RWPE2 (cell line): ENCODE results near the gene ETFB.

Experiments
- ATAC-seq: fragments of 200-7000 bp; cut with Tn5 transposase; 3 replicates; pipeline ENCODE4 v1.9.1; 2021; ENCODE audit warnings: low read depth
- DNase-seq: peaks from one replicate; pipeline ENCODE4 v3.0.0-alpha.2; 2020; ENCODE audit warnings: low spot score
- H3K27ac ChIP-seq: fragments of 450-650 bp; 2 replicates; pipeline ENCODE4 v1.5.1; 2017; ENCODE audit warnings: mild to moderate bottlenecking; ENCODE audit not compliant: poor library complexity, severe bottlenecking
- H3K27me3 ChIP-seq: fragments of 250-450 bp; sonication (Bioruptor Pico); 2 replicates; pipeline ENCODE4 v1.5.1; 2021; ENCODE audit warnings: mild to moderate bottlenecking, moderate library complexity; ENCODE audit not compliant: insufficient read depth, poor library complexity, severe bottlenecking
- H3K36me3 ChIP-seq: fragments of 250-450 bp; sonication (Bioruptor Pico); 2 replicates; pipeline ENCODE4 v1.5.1; 2020; ENCODE audit warnings: low read depth, mild to moderate bottlenecking, moderate library complexity
- H3K4me1 ChIP-seq: fragments of 250-450 bp; sonication (Bioruptor Pico); 2 replicates; pipeline ENCODE4 v1.5.1; 2021; ENCODE audit warnings: mild to moderate bottlenecking, moderate library complexity; ENCODE audit not compliant: insufficient read depth, poor library complexity, severe bottlenecking
- H3K4me3 ChIP-seq: fragments of 250-450 bp; sonication (Bioruptor Pico); 2 replicates; pipeline ENCODE4 v1.5.1; 2021; ENCODE audit warnings: mild to moderate bottlenecking, moderate library complexity; ENCODE audit not compliant: severe bottlenecking
- H3K9me3 ChIP-seq: fragments of 250-450 bp; sonication (Bioruptor Pico); 2 replicates; pipeline ENCODE4 v1.5.1; 2021; ENCODE audit warnings: mild to moderate bottlenecking, moderate library complexity; ENCODE audit not compliant: severe bottlenecking
- TF ChIP-seq, protein P1 (sequence below): fragments of 450-650 bp; IDR thresholded peaks from one replicate; pipeline ENCODE4 v1.5.1; 2017; ENCODE audit warnings: mild to moderate bottlenecking, moderate library complexity; ENCODE audit not compliant: poor library complexity, severe bottlenecking

ETFB gene

GRCh38 chr19:51365211-51365964, 800 bp downstream of the ETFB start:
- H3K27ac ChIP-seq = peak overlapping the region; percentile 76
- TF ChIP-seq, protein P1, sequence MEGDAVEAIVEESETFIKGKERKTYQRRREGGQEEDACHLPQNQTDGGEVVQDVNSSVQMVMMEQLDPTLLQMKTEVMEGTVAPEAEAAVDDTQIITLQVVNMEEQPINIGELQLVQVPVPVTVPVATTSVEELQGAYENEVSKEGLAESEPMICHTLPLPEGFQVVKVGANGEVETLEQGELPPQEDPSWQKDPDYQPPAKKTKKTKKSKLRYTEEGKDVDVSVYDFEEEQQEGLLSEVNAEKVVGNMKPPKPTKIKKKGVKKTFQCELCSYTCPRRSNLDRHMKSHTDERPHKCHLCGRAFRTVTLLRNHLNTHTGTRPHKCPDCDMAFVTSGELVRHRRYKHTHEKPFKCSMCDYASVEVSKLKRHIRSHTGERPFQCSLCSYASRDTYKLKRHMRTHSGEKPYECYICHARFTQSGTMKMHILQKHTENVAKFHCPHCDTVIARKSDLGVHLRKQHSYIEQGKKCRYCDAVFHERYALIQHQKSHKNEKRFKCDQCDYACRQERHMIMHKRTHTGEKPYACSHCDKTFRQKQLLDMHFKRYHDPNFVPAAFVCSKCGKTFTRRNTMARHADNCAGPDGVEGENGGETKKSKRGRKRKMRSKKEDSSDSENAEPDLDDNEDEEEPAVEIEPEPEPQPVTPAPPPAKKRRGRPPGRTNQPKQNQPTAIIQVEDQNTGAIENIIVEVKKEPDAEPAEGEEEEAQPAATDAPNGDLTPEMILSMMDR = no peak
- ATAC-seq = no peak

DNA sequence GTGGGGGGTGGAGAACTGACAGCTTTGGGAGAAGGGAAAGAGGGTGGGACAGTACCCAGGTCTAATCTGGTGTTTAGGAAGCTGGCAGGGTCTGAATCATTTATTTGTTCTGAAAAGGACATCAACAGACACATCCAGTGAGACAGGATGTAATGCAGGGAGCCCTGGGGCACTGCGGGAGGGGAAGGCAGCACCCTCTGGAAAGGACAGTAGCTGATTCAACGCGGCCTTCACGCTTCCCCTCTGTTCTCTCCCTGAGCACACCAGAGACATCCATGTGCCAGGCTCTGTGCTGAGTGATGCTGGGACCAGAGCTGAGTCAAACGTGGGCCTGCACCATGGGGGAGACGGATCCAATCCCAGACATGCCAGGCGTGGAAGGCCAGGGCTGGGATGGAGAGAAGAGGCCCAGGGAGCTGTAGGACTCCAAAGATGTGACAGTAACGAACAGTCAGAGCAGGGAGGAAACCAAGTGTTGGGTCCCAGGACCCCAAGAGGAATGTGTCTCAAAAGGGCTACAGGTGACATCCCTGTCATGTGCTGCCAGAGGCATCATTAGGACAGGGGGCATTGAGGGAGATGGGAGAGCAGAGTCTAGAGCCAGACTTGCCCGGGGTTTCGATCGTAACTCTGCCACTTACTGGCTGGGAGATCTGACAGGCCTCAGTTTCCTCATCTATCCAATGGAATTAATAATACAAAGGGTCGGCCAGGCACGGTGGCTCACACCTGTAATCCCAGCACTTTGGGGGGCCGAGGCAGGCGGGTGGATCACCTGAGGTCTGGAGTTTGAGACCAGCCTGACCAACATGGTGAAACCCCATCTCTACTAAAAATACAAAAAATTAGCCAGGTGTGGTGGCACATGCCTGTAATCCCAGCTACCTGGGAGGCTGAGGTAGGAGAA, 1.7 kb downstream of the ETFB start:
- H3K36me3 ChIP-seq = no peaks in the 10 kb centered on the region
- H3K4me1 ChIP-seq = peaks cover 23% of the 10 kb centered on the region
- TF ChIP-seq, protein P1 = no peak
- no peak for DNase-seq
- H3K27me3 ChIP-seq = no peaks in the 10 kb centered on the region
- no peaks in the 10 kb centered on the region for H3K9me3 ChIP-seq
- ATAC-seq = peak; percentile 24
- peak overlapping the region; percentile 76 for H3K27ac ChIP-seq
- H3K4me3 ChIP-seq = no peak overlapping the region

More at GRCh38 chr19:51365211-51365964, 800 bp downstream of the ETFB start:
- no peaks in the 10 kb centered on the region for H3K27me3 ChIP-seq
- H3K9me3 ChIP-seq = no peaks in the 10 kb centered on the region
- DNase-seq = no peak
- H3K4me3 ChIP-seq = peak overlapping the region; percentile 52
- peaks cover 17% of the 10 kb centered on the region for H3K4me1 ChIP-seq
- no peaks in the 10 kb centered on the region for H3K36me3 ChIP-seq

DNA sequence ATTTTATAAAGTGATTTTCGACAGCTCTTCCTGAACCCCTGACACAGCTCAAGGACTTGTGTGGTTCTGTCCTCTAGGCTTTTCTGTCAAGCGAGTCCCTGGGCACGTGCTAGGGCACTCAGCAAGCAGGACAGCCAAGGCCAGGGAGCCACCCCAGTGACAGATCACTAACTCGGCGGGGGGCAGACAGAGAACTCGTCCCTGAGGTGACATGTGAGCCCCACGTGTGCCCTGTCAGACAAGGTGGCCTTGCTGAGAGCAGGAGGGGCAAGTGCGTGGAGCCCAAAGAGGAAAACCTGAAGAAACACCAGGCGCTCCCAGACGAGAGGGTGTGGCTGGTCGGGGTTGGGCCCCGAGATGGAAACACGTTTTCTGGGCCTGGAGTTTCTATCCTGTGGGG, 4.9 kb downstream of the ETFB start:
- Histone ChIP-seq H3K36me3 (no peaks in the 10 kb centered on the region), H3K4me3 (no peak overlapping the region), H3K27me3 (no peaks in the 10 kb centered on the region), H3K4me1 (peaks cover 24% of the 10 kb centered on the region), H3K9me3 (no peaks in the 10 kb centered on the region), H3K27ac (no peak overlapping the region)
- TF ChIP-seq, protein P1 = no peak
- no peak for ATAC-seq
- no peak for DNase-seq

DNA sequence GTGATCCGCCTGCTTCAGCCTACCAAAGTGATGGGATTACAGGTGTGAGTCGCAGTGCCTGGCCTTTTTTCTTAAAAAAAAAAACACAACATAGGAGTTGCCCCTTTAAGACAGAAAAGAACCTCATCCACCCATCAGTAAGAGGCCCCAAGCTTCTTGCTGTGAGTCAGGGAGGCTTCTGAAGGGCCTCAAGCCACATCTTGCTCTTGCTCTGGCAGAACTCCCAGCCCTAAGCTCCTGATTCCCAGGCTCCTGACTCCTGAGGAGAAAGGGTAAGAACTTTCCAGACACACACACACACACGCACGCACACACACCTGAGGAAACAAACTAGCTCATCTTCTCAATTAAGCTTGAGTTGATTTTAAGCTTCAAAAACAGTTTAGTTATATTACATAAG, 6.9 kb downstream of the ETFB start:
- DNase-seq (no peak), ATAC-seq (peak; percentile 81)
- Histone ChIP-seq H3K4me1 (peaks cover 14% of the 10 kb centered on the region), H3K27me3 (no peaks in the 10 kb centered on the region), H3K36me3 (no peaks in the 10 kb centered on the region), H3K9me3 (no peaks in the 10 kb centered on the region), H3K27ac (peak overlapping the region; percentile 29), H3K4me3 (no peak overlapping the region)
- TF ChIP-seq, protein P1 = no peak
